Stimulated activated CD4-positive, alpha-beta T cell treated with anti-CD3 and anti-CD28 coated beads, TNF-alpha, amount 100 ng/mL, for 1 hour (primary cell): ENCODE data around the gene AUTS2.
"Not testable (repeated sequence)": the region's sequence is repeated elsewhere in the genome, so short reads cannot be mapped to it uniquely, and the experiment has no call there.

Experiments used
- DNase-seq, 3 donors: peaks; one replicate each; pipeline ENCODE4 v3.0.0-alpha.2; 2020; ENCODE audit warnings: low read depth in 3 of 3, low spot score in 1 of 3

Gene AUTS2

DNA sequence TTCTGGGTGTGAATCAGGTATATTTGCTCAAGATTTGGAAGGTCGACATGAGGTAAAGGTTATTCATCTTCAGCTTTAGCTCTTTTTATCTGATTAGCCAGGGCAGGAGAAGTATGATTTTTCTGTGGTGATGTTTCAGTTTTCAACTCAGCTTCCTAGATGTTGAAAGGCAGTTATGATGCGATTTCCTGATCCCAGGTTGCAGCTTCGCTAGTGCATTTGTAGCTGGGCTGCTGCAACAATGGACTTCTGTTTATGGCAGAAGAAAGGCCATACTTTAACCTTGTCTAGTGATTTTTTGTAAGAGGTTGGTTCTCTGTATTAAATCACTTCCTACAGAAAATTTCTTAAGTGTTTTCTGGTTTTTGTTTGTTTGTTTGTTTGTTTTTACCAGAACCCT lies 619.3 kb downstream of the AUTS2 start:
- no peak for DNase-seq

DNA sequence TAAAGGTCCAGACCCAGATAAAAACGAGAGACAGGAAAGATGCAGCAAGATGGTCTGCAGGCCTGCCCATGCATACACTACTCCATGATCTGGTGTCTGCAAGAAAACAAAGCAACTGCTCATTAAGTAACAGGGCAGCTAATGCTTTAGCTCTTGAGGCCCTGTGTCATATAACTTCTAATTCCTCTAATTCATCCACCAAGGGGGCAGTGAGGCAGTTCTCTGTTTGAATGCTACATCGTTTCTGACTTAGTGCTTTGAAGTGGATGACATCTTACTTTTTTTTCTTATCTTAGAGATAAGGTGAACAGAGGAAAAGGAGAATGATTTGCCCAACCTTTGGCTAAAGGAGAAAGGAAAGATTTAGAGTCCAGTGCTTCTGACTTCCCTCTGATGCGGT lies 619.7 kb downstream of the AUTS2 start:
- no peak for DNase-seq

DNA sequence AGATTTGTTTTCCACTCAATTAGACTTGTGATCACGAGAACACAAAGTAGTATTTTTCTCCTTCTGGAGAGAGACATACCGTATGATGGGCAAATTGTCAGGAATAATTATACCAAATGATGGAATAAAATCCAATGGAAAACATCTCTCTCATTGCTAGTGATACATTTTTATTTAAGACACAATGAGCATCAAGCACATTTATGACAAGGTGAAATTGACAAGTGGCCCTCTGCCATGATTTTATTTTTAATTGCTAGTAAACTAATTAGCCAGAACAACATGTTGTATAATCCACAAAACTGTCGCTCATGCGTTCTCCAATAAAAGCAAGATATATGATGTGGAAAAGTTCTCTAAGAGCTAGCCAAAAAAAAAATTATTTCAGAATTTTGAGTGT lies 620.8 kb downstream of the AUTS2 start:
- DNase-seq: no peak

DNA sequence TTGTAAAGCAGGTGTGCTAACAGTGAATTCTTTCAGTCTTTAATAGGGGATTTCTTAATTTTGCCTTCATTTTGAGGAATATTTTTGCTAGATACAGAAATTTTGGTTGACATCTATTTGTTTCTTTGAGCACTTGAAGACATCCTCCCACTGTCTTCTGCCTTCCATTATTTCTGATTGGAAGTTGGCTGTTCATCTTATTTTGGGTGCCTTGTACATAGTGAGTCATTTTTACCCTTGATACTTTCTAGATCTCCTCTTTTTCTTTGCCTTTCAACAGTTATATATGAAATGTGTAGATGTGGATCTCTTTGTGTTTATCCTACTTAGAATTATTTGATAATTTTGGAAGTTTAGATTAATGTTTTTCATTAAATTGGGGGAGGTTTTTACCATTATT lies 631.0 kb downstream of the AUTS2 start:
- DNase-seq: no peak

DNA sequence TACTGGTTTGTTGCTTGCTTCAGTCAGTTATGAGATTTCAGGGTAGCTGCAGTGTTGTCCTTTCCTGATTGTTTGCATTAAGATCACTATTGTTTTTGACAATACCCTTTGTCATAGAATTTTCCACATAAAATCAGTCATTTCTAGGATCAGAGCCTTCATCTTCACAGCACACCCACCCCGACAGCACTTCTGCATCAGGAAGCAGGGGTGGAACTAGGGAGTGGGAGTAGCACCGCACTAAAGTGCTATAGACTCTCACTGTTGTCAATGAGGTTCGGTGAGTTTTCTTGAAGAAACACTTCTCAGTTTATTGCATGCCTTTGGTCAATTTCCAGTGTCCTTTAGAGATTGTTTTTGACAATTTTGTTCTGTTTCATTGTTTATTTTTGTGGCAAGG lies 632.5 kb downstream of the AUTS2 start:
- no peak for DNase-seq

DNA sequence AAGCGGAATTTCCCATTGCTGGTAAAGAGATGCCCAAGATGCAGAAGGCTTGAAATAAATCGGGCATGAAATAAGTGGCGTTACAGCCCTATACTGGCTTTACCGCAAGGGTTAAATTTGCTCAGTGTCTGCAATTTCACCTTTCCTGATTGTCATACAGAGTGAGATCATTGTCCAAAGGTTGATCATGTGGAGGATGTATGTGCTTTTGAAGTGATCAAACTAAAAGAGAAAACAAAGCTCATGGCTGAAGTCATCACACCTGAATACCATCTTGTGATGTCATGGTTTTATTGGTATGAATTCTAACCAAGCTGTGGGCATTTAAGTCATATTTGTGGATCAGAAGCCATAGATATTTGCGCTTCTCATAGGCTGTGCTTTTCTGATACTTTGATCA lies 635.5 kb downstream of the AUTS2 start:
- DNase-seq: no peak

DNA sequence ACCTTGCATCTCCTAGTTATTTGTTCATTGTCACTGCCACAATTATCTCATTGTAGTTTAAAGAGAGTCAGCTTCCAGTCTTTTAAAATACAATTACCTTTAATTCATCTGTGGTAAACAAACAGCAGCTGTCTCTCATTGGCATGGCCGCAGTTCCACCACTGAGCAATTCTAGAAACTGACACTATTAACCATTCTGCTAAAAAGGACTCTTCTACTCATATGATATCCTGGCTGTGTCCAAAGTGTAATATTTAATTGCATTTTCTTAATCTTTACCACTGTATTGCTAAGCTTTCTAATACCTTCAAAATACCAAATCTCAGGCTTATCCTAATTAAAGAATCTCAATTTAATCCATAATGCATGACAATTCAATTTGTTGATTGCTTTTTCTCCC lies 639.0 kb downstream of the AUTS2 start:
- DNase-seq: no peak

DNA sequence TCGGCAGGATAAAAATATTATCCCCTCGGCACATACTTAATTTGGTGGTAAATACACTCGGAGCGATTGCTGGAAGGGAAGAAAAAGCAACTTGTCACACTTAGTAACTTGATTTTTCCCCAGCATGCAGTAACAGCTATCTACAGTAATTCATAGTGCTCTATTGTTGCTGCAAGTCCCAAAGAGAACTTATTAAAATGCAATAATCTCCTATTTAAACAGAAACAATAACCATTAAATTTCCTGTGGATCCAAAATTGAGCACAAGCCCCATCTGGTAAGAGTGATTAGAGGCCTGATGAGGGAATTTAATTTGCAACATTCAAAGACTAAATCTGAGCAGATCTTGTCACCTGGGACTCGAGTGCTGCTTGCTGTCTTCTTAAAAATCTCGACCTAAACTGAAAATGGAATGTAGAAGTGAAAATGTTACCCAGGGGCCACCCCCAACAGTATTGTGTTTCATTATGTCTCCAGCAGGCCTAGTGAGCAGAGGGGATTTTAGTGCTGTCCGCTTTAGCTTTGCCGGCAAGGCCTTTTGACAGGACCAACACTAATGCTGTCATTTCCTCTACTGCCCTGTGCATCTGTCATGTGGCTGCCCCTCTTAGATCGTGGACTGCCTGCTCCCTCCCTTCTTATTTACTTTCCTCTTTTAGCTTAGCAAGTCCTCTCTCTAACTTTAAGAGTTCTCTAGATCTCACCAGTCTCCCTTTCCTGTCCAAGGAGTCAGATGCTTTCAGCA lies 639.7 kb downstream of the AUTS2 start:
- DNase-seq: no peak

DNA sequence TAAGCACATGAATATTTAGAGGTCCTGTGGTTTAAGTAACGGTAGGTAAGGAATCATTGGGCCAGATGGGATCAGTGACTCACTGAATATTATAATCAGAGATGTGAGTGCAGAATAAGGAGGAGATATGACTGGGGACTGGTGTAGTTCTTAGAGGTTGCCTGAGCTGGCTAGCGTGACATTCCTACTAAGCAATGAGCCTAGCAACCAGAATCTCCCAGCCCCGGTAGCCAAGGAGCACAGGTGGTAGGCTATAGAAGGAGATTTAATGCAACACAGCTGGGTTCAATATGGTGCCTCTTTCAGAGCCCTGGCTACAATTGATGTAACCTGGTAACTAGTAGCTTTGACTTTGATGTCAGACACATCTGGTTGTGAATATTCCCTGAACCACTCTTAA lies 641.6 kb downstream of the AUTS2 start:
- no peak for DNase-seq

DNA sequence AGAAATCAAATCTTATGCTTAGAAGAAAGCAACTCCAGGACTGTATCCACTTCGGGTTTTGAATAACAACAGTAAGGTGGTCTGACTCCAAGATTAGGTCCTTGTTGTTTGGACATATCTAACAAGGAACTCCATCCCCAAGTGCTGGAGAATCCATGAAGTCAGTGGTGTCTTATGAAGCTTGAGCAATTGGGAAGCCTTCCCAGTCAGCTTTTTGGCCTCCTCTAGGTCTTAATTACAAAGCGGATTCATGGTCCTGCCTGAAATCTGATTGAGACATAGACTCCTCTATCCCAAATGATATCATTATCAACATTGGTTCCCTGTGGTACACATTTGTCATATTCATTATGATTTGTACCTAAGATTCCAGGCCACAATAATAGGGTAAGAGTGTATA lies 642.6 kb downstream of the AUTS2 start:
- DNase-seq: no peak

DNA sequence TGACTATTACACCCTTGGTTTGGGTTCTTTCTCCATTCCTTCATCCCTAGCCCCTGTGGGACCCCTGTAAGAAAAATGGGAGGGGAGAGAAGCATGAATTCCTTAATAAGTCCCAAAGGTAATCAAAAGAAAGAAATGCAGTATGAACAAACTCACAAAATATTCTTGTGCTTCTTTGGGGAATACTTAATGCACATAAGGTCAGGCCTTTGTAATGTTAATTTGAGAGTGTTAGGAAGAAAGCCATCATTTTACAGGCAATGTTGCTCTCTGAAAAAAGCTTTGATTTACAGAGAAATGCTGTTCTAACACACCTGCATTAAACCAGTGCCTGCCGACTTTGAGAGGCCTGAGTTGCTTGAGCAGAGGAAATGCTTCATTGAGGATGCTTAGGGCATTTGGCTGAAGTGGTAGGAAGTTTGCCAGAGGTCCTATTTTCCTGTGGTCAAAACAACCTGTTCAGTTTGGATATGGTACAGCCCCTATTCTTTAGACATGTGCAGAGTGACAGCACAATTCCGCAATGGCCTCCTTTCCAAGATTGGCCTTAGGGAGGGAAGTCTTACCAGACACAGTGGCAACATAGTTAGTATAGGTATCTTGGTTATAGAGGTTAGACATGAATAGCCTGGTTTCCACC lies 643.4 kb downstream of the AUTS2 start:
- DNase-seq: no peak

DNA sequence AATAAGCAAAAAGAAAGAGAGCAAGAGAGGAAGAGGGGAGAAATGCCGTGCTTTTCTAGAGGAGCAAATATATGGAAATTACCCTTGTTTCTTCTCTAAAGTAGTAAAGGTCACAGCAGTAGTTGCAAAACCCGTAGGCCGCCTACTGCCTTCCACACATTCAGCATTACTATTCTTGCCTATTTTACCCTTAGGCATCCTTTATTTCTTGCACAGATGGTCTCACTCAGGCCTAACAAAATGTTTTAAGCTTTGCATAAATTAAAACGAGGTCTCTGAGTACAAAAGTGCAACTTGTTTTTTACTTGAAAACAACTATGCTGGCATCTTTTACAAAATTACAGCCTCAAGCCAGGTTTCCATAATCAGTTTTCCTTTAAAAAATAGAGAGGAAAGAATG lies 644.6 kb downstream of the AUTS2 start:
- DNase-seq: no peak

DNA sequence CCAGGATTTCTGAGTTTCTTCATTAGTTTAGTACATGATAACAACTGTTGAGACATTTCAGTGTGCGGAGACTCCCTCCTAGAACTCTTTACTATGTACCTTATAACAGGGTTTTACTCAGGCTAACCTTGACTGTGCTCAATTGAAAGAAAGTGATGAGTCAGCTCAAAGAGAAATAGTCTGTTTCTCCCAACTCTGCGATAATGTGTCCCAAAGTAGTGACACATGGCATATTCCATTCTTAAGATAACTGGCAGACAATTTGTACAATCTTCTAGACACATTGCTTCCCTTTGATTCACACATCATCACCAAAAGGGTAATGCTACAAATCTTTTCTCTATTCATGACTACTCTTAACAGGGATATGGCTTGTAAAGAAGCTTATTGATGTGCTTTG lies 645.2 kb downstream of the AUTS2 start:
- DNase-seq: no peak

DNA sequence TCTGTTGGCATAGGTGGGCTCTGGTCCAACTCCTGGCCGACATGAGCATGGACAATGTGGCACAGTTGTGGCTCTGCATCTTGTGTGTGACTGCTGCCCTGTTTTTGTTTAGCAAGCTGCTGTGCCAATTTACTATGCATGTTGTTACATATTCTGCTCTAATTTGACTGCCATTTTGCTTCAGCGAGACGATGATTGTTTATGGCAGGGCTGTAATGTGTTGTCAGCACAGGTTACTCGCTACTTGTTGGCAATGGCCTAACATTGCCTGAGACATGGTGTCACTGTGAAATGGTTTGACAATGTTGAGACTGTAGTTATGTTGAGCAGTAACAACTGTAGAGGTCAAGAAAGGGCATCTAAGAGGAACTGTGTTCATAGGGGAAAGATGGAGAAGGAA lies 659.6 kb downstream of the AUTS2 start:
- no peak for DNase-seq

DNA sequence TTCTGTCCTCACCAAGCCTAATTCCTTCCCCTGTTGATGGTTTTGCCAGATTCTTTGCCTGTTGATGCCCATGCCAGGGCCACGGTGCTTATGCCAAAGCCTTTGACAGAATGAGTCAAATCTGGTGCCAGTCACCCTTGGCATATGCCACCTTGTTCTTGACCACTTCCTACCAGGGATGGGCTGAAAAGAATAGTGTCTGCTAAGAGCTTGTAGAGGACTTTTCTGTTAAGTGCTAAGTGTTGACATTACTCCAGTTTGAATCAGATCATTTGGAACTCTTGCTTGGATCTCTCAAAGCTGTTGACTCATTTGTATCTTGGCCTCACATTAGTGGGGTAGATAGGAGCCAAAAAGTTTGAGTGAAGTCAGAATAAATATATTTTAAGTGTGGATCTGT lies 661.2 kb downstream of the AUTS2 start:
- no peak for DNase-seq

DNA sequence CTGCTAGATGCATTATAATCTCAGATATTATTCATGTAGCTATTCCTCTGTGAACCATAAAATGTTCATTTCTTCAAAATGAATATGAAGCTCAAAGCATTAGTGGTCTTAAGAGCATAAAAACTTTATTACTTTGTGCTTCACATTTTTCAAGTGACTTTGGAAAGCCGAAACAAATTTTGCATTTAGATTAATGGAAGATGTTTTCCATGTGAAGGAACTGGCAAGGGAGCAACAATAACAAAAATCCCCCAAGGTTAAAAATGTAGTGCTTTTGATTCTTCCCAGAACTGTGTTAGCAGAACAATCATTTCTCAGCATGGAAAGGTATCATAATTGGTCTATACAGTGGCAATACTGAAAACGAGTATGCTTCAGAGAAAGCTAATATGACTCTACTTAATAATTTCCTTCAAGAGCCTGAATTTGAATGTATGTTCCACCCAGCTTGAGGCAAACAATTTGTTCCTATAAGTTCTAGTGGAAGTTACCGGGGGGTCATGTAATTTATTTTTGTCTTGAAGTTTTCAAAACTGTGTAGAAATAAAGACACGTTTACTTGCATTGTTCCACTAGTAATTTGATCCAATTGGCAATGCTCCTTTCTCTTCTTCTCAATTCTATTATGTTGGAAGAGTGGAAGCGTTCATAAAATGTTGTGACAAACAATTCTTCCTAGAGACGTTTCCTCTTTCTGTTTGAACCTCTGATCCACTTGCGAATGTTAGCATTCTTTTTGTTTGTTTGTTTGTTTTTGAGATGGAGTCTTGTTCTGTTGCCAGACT lies 665.4 kb downstream of the AUTS2 start:
- no peak for DNase-seq

DNA sequence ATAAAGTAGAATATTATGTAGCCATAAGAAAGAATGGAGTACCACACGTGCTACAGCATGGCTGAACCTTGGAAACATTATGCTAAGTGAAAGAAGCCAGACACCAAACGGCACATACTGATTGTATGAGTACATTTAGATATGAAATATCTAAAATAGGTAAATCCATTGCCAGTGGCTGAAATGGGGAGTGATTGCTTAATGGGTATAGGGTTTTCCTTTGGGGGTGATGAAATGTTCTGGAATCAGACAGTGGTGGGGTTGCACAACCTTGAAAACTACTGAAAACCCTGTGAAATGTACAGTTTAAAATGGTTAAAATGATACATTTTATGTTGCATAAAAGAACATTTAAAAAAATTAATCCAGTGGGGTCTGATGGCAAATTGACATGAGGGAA lies 667.9 kb downstream of the AUTS2 start:
- no peak for DNase-seq

DNA sequence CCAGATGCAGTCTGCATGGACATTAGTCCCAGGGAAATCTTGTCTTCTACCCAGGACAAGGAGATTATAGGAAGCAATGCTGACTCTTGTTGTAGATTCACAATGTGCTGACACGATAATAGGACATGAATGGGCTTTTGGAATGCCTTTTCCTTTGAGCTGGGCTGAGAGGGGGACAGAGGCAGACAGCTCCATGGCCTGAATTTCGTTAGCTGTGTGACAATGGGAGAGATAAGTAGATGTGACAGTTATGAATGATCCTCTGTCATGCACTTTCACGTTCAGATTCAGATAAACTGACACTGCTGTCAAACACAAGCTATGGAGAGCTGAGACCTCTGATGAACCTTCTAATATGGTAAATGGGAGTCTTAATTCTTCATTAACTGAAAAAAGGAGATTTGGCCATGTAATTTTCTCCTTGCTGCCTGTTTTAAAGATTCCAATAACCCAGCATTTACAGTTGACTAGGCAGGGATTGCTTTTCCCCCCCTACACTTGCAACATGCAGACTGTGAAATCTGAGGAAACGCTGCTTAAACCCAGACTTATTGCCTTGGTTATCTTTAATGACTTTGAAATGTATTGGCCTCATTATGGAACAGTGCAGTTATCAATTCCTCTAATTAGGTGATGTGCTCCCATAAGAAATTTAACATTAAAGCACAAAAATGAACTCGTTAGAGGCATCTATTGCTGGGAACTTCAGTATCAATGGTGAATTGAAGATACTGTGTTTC lies 669.3 kb downstream of the AUTS2 start:
- no peak for DNase-seq

DNA sequence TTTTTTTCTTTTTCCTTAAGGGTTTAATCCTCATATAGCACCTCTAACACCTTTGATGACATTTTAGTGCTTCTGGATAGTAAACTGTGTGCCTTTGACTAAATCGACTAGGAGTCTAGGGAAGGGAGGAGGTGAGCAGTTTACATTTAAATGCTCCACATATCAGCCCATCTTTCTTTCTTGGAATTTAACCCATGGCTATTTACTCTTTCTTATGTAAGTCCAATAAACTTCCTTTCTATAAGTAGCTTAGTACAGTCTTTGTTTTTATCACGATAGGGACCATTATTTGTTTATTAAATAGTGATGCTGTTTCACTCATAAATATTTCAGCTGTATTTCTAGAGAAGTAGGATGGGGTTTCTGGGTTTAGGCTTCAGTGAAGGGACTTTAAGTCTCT lies 669.9 kb downstream of the AUTS2 start:
- DNase-seq: no peak

DNA sequence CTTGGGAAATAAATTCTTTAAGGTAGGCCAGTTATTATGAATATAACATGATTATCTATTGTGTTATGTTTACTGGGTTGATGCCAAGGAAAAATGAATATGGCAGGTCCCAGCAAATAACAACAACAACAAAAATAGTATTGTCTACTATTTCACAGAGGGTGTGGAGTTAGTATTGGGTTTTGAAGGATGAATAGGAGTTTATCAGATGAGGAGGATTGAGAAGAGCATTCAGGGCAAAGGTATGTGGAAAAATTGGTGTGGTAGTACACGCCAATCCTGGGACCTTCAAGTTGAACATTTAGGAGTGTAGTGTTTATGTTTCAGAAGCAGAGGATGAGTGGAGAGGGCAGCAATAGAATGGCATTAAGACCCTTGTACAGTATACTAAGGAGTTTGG lies 671.9 kb downstream of the AUTS2 start:
- DNase-seq: no peak

DNA sequence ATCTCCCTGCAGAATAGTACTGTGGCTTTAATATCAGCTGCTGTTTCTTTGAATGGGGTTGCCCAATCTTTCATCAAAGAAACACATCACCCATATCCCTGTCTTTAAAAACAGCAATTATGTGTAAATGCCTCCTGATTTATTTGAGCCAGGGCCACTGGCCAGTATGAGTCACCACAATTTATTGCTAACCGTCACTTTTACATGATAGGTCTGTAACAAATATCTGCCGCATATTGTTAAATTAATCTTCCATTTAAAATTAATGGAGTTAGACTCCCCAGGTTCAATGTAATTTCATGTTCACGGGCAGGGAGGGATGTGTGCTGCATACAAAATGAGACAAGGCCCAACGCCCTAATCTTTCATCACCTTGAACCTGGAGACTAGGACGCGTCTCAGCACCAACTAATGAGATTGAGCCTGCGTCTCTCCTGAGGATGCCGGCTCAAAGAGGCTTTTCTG lies 673.4 kb downstream of the AUTS2 start:
- DNase-seq: no peak

DNA sequence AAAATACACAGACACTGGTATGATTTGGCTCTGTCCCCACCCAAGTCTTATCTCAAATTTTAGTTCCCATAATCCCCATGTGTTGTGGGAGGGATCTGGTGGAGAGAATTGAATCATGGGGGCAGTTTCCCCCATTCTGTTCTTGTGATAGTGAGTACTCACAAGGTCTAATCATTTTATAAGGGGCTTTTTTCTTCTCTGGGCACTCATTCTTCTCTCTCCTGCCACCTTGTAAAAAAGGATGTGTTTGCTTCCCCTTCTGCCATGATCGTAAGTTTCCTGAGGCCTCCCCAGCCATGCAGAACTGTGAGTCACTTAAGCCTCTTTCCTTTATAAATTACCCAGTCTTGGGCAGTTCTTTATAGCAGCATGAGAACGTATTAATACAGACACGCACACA lies 677.3 kb downstream of the AUTS2 start:
- DNase-seq: not testable (repeated sequence)
